Mucosa of rectum (tissue), 2 donors: ENCODE measurements around the gene DIS3L2.
A peak's percentile ranks its signal among the peaks of the same experiment; 100 is the strongest.

Experiments
- H3K27ac ChIP-seq, 2 donors: one replicate each; pipeline ENCODE4 v1.7.0; 2013; ENCODE audit warnings: inconsistent platforms in 2 of 2, low read depth in 2 of 2, low read length in 2 of 2
- H3K27me3 ChIP-seq, 2 donors: one replicate each; pipeline ENCODE4 v1.7.0; 2013; ENCODE audit warnings: low read length in 2 of 2; ENCODE audit not compliant: control insufficient read depth in 2 of 2, insufficient read depth in 2 of 2
- H3K36me3 ChIP-seq, 2 donors: one replicate each; pipeline ENCODE4 v1.7.0; 2013; ENCODE audit warnings: low read length in 2 of 2; ENCODE audit not compliant: control insufficient read depth in 2 of 2, insufficient read depth in 2 of 2
- H3K4me1 ChIP-seq, 2 donors: one replicate each; pipeline ENCODE4 v1.7.0; 2013; ENCODE audit warnings: low read length in 2 of 2, mild to moderate bottlenecking in 1 of 2; ENCODE audit not compliant: control insufficient read depth in 2 of 2, insufficient read depth in 2 of 2
- H3K4me3 ChIP-seq, 2 donors: one replicate each; pipeline ENCODE4 v1.7.0; 2013; ENCODE audit warnings: low read length in 2 of 2
- H3K9ac ChIP-seq, 2 donors: one replicate each; pipeline ENCODE4 v1.7.0; 2013; ENCODE audit warnings: low read length in 2 of 2, low read depth in 1 of 2, mild to moderate bottlenecking in 1 of 2
- H3K9me3 ChIP-seq, 2 donors: one replicate each; pipeline ENCODE4 v1.7.0; 2013; ENCODE audit warnings: low read length in 2 of 2; ENCODE audit not compliant: control insufficient read depth in 2 of 2
- donor health status: healthy.
- donor health status: Normal muscosa, but diverticular disease.

DIS3L2 gene

DNA sequence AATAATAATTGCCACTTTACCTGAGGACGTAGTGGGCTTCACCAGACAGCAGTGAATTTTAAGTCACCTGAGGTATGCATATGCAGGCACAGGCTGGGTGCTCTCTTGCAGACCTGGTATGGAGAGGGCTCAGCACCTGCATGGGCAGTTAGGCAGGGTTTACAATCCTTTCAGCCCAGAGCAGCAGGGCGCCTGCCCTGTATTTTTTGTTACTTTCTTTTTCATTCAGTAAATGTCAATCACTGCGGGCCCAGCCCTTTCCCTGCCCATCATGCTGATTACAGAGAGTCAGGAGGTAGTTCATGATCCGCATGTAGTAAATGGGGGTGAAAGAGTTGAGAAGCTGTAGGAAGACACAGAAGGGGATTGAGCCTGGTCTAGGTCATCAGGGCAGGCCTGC, 270.0 kb downstream of the DIS3L2 start:
- Histone ChIP-seq H3K36me3 (no peaks in the 10 kb centered on the region), H3K9me3 (no peaks in the 10 kb centered on the region), H3K4me1 (peaks cover 0 to 10% of the 10 kb centered on the region in 2 donors), H3K4me3 (no peak overlapping the region), H3K27me3 (no peaks in the 10 kb centered on the region), H3K27ac (no peak overlapping the region), H3K9ac (no peak overlapping the region)

DNA sequence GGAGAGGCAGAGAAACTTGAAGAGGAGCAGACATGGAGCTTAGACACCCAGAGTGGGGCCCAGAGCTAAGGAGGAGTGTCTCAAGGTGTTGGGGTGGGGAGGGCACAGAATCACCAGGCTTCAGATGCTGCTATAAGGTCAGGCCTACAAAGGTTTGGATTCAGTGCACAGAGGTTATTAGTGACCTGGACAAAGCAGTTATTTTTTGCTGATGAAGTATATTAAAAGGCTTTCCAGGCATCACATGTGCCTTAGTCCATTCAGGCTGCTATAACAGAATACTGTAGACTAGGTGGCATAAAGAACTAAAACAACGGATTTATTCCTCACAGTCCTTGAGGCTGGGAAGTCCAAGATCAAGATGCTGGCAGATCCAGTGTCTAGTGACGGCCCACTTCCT, 271.4 kb downstream of the DIS3L2 start:
- Histone ChIP-seq H3K27ac (no peak overlapping the region), H3K9ac (no peak overlapping the region), H3K4me3 (no peak overlapping the region), H3K36me3 (no peaks in the 10 kb centered on the region), H3K9me3 (no peaks in the 10 kb centered on the region), H3K27me3 (no peaks in the 10 kb centered on the region), H3K4me1 (peaks cover 0 to 10% of the 10 kb centered on the region in 2 donors)

DNA sequence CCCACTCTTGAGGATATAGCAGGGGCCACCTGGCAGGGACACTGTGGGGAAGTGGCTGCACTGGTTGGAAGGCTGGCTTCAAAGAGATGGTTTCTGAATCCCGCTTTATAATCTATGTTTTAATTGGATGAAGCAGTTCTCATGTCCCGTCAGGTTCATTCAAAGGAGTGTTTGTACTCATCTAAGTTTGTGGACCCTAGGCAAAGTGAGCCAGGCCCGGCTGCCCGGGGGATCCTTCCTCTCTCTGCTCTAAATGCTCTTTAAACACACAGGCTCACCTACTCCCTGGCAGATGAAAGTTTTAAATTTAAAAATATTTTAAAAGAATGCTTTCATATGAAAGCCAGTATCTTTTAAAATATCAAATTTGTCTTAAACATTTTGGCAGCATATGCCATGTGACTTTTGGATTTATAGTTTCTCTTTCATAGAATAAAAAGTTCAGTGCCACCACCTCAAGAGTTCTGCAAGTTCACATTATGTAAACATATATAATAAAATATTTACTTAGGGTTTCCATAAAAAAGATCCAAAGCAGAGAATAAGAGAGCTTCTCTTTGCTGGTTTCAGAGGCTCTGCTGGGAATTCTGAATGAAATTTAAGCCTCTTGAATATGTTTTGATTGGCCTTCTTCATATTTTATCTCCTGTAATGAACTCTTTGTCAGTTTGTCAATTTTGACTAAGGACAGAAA, 273.6 kb downstream of the DIS3L2 start:
- H3K9ac ChIP-seq: no peak overlapping the region
- H3K9me3 ChIP-seq: no peaks in the 10 kb centered on the region
- H3K36me3 ChIP-seq: peaks cover 0 to 14% of the 10 kb centered on the region in 2 donors
- H3K27me3 ChIP-seq: no peaks in the 10 kb centered on the region
- H3K4me3 ChIP-seq: no peak overlapping the region
- H3K4me1 ChIP-seq: peaks cover 0 to 8% of the 10 kb centered on the region in 2 donors
- peak overlapping the region in 1 of 2 donors; percentile 25 for H3K27ac ChIP-seq

DNA sequence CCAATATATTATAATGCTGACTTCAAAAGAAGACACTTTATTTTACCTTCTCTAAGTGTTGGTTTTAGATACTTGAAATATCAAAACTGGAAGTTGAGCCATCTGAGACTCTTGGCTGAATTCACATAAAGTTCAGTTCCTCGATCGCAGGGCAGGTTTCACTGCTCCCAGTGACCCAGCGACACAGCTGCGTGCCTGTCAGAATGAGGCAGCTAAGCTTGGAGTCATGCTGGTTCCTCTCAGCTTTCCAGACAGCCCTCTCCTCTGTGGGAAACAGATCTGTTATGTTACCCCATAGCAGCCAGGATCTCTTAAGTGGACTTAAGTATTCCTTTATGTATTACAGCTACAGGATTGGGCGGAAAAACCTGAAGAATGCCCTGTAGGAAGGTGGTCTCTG, 274.2 kb downstream of the DIS3L2 start:
- Histone ChIP-seq H3K4me3 (no peak overlapping the region), H3K9me3 (no peaks in the 10 kb centered on the region), H3K4me1 (peaks cover 0 to 8% of the 10 kb centered on the region in 2 donors), H3K27ac (peak overlapping the region; percentile 24 to 25), H3K36me3 (peaks cover 0 to 14% of the 10 kb centered on the region in 2 donors), H3K9ac (no peak overlapping the region), H3K27me3 (no peaks in the 10 kb centered on the region)

DNA sequence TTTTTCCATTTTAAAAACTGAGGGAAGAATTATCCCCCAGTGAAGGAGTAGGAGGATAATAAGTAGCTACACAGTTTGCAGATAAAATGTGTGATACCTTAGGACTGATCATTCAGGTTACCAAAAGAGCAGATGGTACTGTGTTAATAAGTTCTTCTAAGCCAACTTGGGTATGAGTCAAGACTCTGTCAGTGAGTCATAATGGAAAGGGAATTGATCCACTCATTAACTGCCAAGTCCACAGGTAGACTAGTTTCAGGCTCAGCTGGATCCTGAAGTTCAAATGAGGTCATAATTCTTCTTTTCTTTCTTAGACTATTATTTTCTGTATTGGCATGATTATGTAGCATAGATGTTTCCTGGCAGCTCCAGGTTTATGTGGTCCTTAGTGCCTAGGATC, 274.7 kb downstream of the DIS3L2 start:
- Histone ChIP-seq H3K27me3 (no peaks in the 10 kb centered on the region), H3K4me3 (no peak overlapping the region), H3K9ac (no peak overlapping the region), H3K36me3 (peaks cover 0 to 14% of the 10 kb centered on the region in 2 donors), H3K4me1 (peaks cover 0 to 8% of the 10 kb centered on the region in 2 donors), H3K9me3 (no peaks in the 10 kb centered on the region), H3K27ac (no peak overlapping the region)

DNA sequence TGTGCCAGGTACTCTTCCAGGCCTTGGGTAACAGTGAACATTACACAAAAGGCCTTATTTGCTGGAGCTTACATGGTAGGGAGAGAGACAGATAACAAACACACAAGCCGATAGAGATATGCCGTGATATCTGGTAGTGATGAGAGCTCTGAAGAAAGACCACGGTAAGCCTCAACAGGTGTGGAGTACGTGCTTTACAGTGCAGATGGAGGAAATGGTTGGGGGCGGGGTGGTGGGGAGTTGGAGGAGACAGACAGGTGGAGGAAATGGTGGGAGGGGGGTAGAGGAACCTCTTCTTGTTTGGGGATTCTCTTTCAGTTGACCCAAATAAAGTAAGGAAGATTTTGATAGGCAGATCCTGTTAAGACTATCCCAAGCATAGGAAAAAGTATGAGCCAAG, 276.0 kb downstream of the DIS3L2 start:
- Histone ChIP-seq H3K9ac (no peak overlapping the region), H3K9me3 (no peaks in the 10 kb centered on the region), H3K36me3 (peaks cover 3 to 14% of the 10 kb centered on the region in 2 donors), H3K27ac (no peak overlapping the region), H3K4me3 (no peak overlapping the region), H3K4me1 (peaks cover 0 to 5% of the 10 kb centered on the region in 2 donors), H3K27me3 (no peaks in the 10 kb centered on the region)

DNA sequence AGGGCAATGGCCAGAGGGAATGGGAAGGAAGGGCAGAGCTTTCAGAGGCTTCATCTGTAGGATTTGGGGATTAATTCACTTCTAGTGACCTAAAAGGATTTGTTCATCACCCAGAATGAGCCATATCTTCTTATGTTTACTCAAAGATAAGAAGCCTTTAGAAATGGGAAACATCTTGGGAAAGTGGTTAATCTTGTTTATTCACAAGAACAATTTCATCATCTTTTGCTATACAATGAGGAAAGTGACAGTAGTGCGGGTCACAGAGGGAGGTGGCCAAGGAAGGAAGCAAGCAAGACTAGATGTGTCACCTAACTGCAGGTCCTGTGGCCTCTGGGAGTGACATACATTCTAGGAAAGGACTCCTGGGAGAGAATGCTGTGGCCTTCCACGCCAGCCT, 276.6 kb downstream of the DIS3L2 start:
- Histone ChIP-seq H3K9me3 (no peaks in the 10 kb centered on the region), H3K4me3 (no peak overlapping the region), H3K27ac (no peak overlapping the region), H3K36me3 (peaks cover 3 to 14% of the 10 kb centered on the region in 2 donors), H3K27me3 (no peaks in the 10 kb centered on the region), H3K4me1 (peaks cover 0 to 5% of the 10 kb centered on the region in 2 donors), H3K9ac (no peak overlapping the region)

DNA sequence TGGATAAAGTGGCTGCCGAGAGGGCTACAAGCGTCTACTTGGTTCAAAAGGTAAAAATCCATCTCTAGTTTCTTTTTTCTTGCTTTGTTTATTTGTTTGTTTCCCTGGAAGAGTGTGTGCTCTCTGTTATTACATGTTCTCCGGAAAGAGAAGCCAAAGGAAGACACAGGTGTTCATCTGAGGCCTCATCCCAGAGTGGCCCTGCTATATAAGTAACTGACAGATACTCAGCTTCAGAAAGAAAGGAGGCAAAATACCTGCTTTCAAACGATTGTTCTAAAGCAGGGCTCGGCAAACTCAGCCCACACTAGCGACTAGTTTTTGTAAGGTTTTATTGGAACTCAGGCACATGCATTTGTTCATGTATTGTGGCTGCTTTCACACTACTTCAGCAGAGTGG, 277.1 kb downstream of the DIS3L2 start:
- no peak overlapping the region for H3K9ac ChIP-seq
- H3K4me1 ChIP-seq: peaks cover 0 to 5% of the 10 kb centered on the region in 2 donors
- H3K27ac ChIP-seq: no peak overlapping the region
- H3K4me3 ChIP-seq: no peak overlapping the region
- peaks cover 3 to 14% of the 10 kb centered on the region in 2 donors for H3K36me3 ChIP-seq
- no peaks in the 10 kb centered on the region for H3K9me3 ChIP-seq
- no peaks in the 10 kb centered on the region for H3K27me3 ChIP-seq

DNA sequence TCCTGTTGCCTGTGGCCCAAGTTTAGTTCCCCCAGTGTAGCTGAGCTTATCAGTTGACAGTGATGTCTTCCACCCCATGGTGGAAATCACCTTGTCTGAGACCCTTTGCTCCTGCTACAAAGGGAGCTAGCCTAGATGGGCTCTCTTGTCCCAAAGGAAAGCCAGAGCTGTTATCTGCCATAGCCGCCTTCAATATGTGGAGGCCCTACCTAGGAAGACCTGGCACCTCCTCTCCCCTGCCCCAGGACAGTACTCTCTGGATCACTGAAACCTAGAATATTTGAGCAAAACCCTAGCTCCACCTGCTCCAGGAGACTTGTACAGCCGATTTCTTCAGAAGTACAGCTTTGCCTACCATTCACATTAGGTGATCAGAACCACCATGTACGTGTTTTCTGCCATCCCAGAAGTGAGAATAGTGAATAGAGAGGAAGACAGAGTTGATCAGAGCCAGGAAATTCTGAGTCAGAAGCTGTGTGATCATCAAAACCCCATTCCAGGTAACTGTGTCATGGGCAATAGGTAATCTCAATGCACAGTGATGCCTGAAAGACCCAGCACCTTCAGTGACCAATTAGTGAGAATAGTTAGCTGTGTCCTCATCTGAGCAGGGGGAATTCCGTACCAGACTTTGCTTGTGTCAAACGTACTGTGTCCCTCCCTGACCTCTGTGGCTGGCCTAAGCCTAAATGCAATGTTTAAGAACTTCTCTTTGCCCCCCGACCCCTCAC, 278.6 kb downstream of the DIS3L2 start:
- H3K9me3 ChIP-seq: no peaks in the 10 kb centered on the region
- H3K27me3 ChIP-seq: no peaks in the 10 kb centered on the region
- peaks cover 0 to 5% of the 10 kb centered on the region in 2 donors for H3K4me1 ChIP-seq
- no peak overlapping the region for H3K27ac ChIP-seq
- H3K4me3 ChIP-seq: no peak overlapping the region
- H3K36me3 ChIP-seq: peaks cover 3 to 14% of the 10 kb centered on the region in 2 donors
- no peak overlapping the region for H3K9ac ChIP-seq

DNA sequence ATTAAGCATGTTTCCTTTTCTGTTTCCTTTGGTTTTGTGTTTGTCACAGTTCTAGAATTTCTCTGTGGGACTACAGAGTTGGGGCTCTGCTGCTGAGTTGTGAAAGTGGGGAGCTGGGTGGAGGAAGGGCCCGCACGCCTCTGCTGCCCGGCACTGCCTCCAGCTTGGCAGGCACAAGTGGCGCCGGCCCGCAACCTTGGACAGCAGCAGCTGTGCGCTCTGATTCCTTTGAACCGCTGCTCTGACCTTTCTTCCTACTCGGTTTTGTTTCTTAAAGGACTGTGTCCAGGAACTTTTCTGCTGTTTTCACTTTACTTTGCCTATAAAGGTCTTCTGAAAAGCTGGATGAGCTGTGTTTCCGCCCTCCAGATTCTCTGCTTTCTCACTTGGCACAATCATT, 279.4 kb downstream of the DIS3L2 start:
- H3K9ac ChIP-seq: no peak overlapping the region
- no peaks in the 10 kb centered on the region for H3K9me3 ChIP-seq
- H3K27me3 ChIP-seq: no peaks in the 10 kb centered on the region
- H3K4me1 ChIP-seq: peaks cover 0 to 2% of the 10 kb centered on the region in 2 donors
- no peak overlapping the region for H3K4me3 ChIP-seq
- no peak overlapping the region for H3K27ac ChIP-seq
- H3K36me3 ChIP-seq: peaks cover 3 to 15% of the 10 kb centered on the region in 2 donors
